CD4-positive, alpha-beta memory T cell (primary cell): ENCODE data around the gene TET1. TPM values are rescaled to one million over a fixed set of nuclear protein-coding genes. Genes with fewer than 3 reads are reported as not detected.

Experiments
- CTCF ChIA-PET: fragments of 350-600 bp; sonication (Branson Sonifier 250); formaldehyde crosslinking; loops from one replicate; lab custom pipeline; 2021; ENCODE audit warnings: inconsistent platforms; ENCODE audit not compliant: partially characterized antibody; lab: Charles Lee
- POLR2A ChIA-PET: fragments of 350-600 bp; sonication (Branson Sonifier 250); formaldehyde crosslinking; loops from one replicate; lab custom pipeline; 2021; ENCODE audit not compliant: partially characterized antibody; lab: Charles Lee
- DNase-seq, 5 donors: peaks; one replicate each; pipeline versions ENCODE4 v3.0.0 to v3.0.0-alpha.2; 2020 to 2022; ENCODE audit warnings: mixed read lengths in 1 of 5
- H3K27ac ChIP-seq: one replicate; pipeline ENCODE4 v1.7.0; 2013; ENCODE audit warnings: low read depth, low read length
- H3K27me3 ChIP-seq: 2 replicates; pipeline ENCODE4 v1.7.0; 2013; ENCODE audit warnings: mild to moderate bottlenecking, low read length, moderate library complexity; ENCODE audit not compliant: insufficient read depth
- H3K36me3 ChIP-seq: 2 replicates; pipeline ENCODE4 v1.7.0; 2013; ENCODE audit warnings: mild to moderate bottlenecking, low read length, moderate library complexity; ENCODE audit not compliant: insufficient read depth
- H3K4me1 ChIP-seq: 2 replicates; pipeline ENCODE4 v1.7.0; 2013; ENCODE audit warnings: mild to moderate bottlenecking, low read length, moderate library complexity; ENCODE audit not compliant: insufficient read depth
- H3K4me3 ChIP-seq, 2 donors: one replicate each; pipeline ENCODE4 v1.7.0; 2013; ENCODE audit warnings: low read length in 2 of 2, mild to moderate bottlenecking in 1 of 2
- H3K9me3 ChIP-seq, 2 donors: one replicate each; pipeline ENCODE4 v1.7.0; 2013; ENCODE audit warnings: low read length in 2 of 2, control low read depth in 1 of 2; ENCODE audit not compliant: control insufficient read depth in 1 of 2
- H3K27ac Mint-ChIP-seq, 7 donors: one replicate each; pipeline ENCODE4 v1.8.0; 2020 to 2021; ENCODE audit warnings: mixed read lengths in 7 of 7, mild to moderate bottlenecking in 6 of 7, inconsistent platforms in 3 of 7, moderate library complexity in 3 of 7
- H3K27me3 Mint-ChIP-seq, 2 donors: one replicate each; pipeline ENCODE4 v1.8.0; 2020 to 2021; ENCODE audit warnings: mixed read lengths in 2 of 2
- H3K36me3 Mint-ChIP-seq, 2 donors: one replicate each; pipeline ENCODE4 v1.8.0; 2020 to 2021; ENCODE audit warnings: mixed read lengths in 2 of 2, inconsistent platforms in 1 of 2, mild to moderate bottlenecking in 1 of 2
- H3K4me1 Mint-ChIP-seq, 4 donors: one replicate each; pipeline ENCODE4 v1.8.0; 2020 to 2021; ENCODE audit warnings: mixed read lengths in 4 of 4, mild to moderate bottlenecking in 1 of 4
- H3K4me3 Mint-ChIP-seq, 8 donors: one replicate each; pipeline ENCODE4 v1.8.0; 2020 to 2021; ENCODE audit warnings: mixed read lengths in 8 of 8, mild to moderate bottlenecking in 7 of 8, moderate library complexity in 6 of 8, inconsistent platforms in 3 of 8
- H3K9me3 Mint-ChIP-seq, 8 donors: one replicate each; pipeline ENCODE4 v1.8.0; 2020 to 2021; ENCODE audit warnings: mixed read lengths in 8 of 8, mild to moderate bottlenecking in 5 of 8, inconsistent platforms in 3 of 8, moderate library complexity in 1 of 8
- intact Hi-C: fragments of 100-400 bp; cut with micrococcal nuclease; formaldehyde crosslinking; loops from one replicate; pipeline ENCODE4 v1.15.1; 2023
- polyA plus RNA-seq, 2 donors: library from polyadenylated mRNA; unstranded; fragments of 300-500 nt; fragmentation: Illumina TruSeq; gene quantifications; one replicate each; pipeline ENCODE4 v1.2.3, GENCODE V29; 2021
- total RNA-seq, 2 experiments: library from RNA; stranded (reverse); gene quantifications; one replicate each; pipeline ENCODE4 v1.2.3, GENCODE V29; 2021

The TET1 gene
- total and polyA plus RNA-seq, 4 experiments from 2014 or later, result 0.71 to 1.5 (median 1.2) TPM

- ChIA-PET CTCF (no interaction called here), POLR2A (no interaction called here)
- intact Hi-C loops, result no loop called here
- H3K36me3 Mint-ChIP-seq, result no peaks in the 10 kb centered on the region
- H3K4me3 Mint-ChIP-seq, result no peak overlapping the region
- H3K9me3 Mint-ChIP-seq, result no peaks in the 10 kb centered on the region
- H3K4me1 Mint-ChIP-seq, result peaks cover 11 to 25% (median 16%) of the 10 kb centered on the region in 4 donors
- Histone ChIP-seq H3K9me3 (no peaks in the 10 kb centered on the region), H3K27ac (no peak overlapping the region), H3K27me3 (peaks cover 13% of the 10 kb centered on the region), H3K36me3 (no peaks in the 10 kb centered on the region), H3K4me1 (peaks cover 21% of the 10 kb centered on the region), H3K4me3 (no peak overlapping the region)
- no peak for DNase-seq
- H3K27me3 Mint-ChIP-seq, result peaks cover 31 to 35% of the 10 kb centered on the region in 2 donors
- H3K27ac Mint-ChIP-seq, result no peak overlapping the region
Measured at GRCh38 chr10:68565658-68566057, 5.5 kb downstream of the TET1 start.

DNA sequence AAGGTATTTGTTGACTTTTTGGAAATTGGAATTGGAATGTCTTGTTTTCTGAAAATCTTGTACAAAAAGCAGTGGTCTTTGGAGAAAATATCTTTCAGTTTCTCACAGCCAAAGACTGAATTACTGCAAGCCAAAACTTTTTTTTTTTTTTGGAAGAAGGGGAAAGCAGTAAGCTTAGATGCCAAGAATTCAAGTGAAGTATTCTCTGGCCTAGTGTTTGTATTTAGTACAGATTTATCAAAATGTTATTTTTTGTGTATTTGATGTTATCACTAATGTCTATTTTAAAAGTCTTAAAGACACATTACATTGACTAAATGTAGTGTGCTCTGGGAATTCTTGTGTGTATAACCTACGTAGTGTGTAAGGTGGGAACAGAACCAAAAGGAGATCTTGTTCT, 6.2 kb downstream of the TET1 start:
- H3K9me3 Mint-ChIP-seq, result no peaks in the 10 kb centered on the region
- no peak overlapping the region for H3K27ac ChIP-seq
- H3K4me1 ChIP-seq, result peaks cover 15% of the 10 kb centered on the region
- no peak overlapping the region for H3K27ac Mint-ChIP-seq
- POLR2A ChIA-PET, result no interaction called here
- no peak overlapping the region for H3K4me3 ChIP-seq
- peaks cover 10% of the 10 kb centered on the region for H3K27me3 ChIP-seq
- H3K36me3 Mint-ChIP-seq, result no peaks in the 10 kb centered on the region
- H3K9me3 ChIP-seq, result no peaks in the 10 kb centered on the region
- no peaks in the 10 kb centered on the region for H3K36me3 ChIP-seq
- peaks cover 8 to 21% (median 13%) of the 10 kb centered on the region in 4 donors for H3K4me1 Mint-ChIP-seq
- DNase-seq, result no peak
- CTCF ChIA-PET, result no interaction called here
- intact Hi-C loops, result no loop called here
- peaks cover 27 to 32% of the 10 kb centered on the region in 2 donors for H3K27me3 Mint-ChIP-seq
- H3K4me3 Mint-ChIP-seq, result no peak overlapping the region

DNA sequence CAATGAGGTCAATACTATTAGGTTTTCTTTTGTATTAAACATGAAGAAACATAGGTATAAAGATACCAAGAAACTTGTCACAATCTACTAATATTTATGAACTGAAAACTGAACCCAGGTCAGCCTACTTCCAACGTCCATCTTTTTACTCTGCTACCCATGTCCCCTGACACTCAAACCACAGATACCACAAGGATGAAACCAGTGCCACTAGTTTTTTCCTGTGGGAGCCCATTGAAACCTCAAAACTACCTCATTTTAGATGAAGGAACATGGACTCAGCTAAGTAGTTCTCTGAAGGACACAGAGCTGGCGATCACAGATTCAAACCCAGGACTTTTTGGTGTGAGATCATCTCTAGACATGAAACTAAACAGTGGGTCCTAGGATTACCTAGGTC, 6.8 kb downstream of the TET1 start:
- no peak overlapping the region for H3K27ac ChIP-seq
- peak overlapping the region in 1 of 7 donors; percentile 44 for H3K27ac Mint-ChIP-seq
- H3K36me3 ChIP-seq, result no peaks in the 10 kb centered on the region
- peaks cover 5 to 16% (median 9%) of the 10 kb centered on the region in 4 donors for H3K4me1 Mint-ChIP-seq
- no peak overlapping the region for H3K4me3 ChIP-seq
- ChIA-PET POLR2A (no interaction called here), CTCF (no interaction called here)
- H3K9me3 ChIP-seq, result no peaks in the 10 kb centered on the region
- peaks cover 5% of the 10 kb centered on the region for H3K27me3 ChIP-seq
- peaks cover 11% of the 10 kb centered on the region for H3K4me1 ChIP-seq
- H3K9me3 Mint-ChIP-seq, result no peaks in the 10 kb centered on the region
- no peak for DNase-seq
- H3K36me3 Mint-ChIP-seq, result no peaks in the 10 kb centered on the region
- H3K4me3 Mint-ChIP-seq, result no peak overlapping the region
- H3K27me3 Mint-ChIP-seq, result peaks cover 23 to 29% of the 10 kb centered on the region in 2 donors
- intact Hi-C loops, result no loop called here

DNA sequence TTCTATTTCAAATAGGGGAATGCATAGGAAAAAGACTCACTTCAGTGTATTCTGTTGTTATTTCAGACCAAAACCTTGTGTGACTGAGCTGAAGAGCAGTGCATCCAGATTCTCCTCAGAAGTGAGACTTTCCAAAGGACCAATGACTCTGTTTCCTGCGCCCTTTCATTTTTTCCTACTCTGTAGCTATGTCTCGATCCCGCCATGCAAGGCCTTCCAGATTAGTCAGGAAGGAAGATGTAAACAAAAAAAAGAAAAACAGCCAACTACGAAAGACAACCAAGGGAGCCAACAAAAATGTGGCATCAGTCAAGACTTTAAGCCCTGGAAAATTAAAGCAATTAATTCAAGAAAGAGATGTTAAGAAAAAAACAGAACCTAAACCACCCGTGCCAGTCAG, 12.0 kb downstream of the TET1 start:
- Histone ChIP-seq H3K9me3 (no peaks in the 10 kb centered on the region), H3K27ac (no peak overlapping the region), H3K4me3 (no peak overlapping the region), H3K4me1 (peaks cover 8% of the 10 kb centered on the region), H3K36me3 (no peaks in the 10 kb centered on the region), H3K27me3 (no peaks in the 10 kb centered on the region)
- Mint-ChIP-seq H3K36me3 (no peaks in the 10 kb centered on the region), H3K27me3 (peaks cover 1 to 5% of the 10 kb centered on the region in 2 donors), H3K4me1 (peaks cover 3 to 16% (median 11%) of the 10 kb centered on the region in 4 donors), H3K9me3 (no peaks in the 10 kb centered on the region), H3K27ac (no peak overlapping the region), H3K4me3 (peak overlapping the region in 1 of 8 donors; percentile 13)
- DNase-seq, result no peak
- ChIA-PET CTCF (interaction anchor here (0.7 kb wide), 1 partner anchor 22 kb away, joined by 3 read pairs; no protein-coding TSS in a partner anchor), POLR2A (no interaction called here)
- intact Hi-C loops, result no loop called here

GRCh38 chr10:68574051-68574450, 13.9 kb downstream of the TET1 start:
- Histone ChIP-seq H3K36me3 (no peaks in the 10 kb centered on the region), H3K4me3 (no peak overlapping the region), H3K27ac (no peak overlapping the region), H3K27me3 (no peaks in the 10 kb centered on the region), H3K9me3 (no peaks in the 10 kb centered on the region), H3K4me1 (peaks cover 8% of the 10 kb centered on the region)
- Mint-ChIP-seq H3K27me3 (peaks cover 1 to 3% of the 10 kb centered on the region in 2 donors), H3K36me3 (no peaks in the 10 kb centered on the region), H3K4me3 (no peak overlapping the region), H3K4me1 (peaks cover 3 to 16% (median 11%) of the 10 kb centered on the region in 4 donors), H3K27ac (peak overlapping the region in 1 of 7 donors; percentile 19), H3K9me3 (no peaks in the 10 kb centered on the region)
- DNase-seq, result no peak
- intact Hi-C loops, result no loop called here
- POLR2A ChIA-PET, result no interaction called here
- CTCF ChIA-PET, result interaction anchor here (1.3 kb wide), 1 partner anchor 12 kb away, joined by 3 read pairs; no protein-coding TSS in a partner anchor

DNA sequence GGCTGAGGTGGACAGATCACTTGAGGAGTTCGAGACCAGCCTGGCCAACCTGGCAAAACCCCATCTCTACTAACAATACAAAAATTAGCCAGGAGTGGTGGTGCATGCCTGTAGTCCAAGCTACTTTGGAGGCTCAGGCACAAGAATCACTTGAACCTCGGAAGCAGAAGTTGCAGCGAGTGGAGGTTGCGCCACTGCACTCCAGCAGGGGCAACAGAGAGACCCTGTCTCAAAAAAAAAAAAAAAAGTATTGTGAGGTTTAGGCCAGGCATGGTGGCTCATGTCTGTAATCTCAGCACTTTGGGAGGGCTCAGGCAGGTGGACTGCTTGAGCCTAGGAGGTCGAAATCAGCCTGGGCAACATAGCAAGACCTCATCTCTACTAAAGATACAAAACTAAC, 16.0 kb downstream of the TET1 start:
- Histone ChIP-seq H3K27ac (no peak overlapping the region), H3K27me3 (no peaks in the 10 kb centered on the region), H3K36me3 (no peaks in the 10 kb centered on the region), H3K9me3 (no peaks in the 10 kb centered on the region), H3K4me3 (no peak overlapping the region), H3K4me1 (peaks cover 8% of the 10 kb centered on the region)
- no peak for DNase-seq
- Mint-ChIP-seq H3K36me3 (no peaks in the 10 kb centered on the region), H3K4me1 (peaks cover 3 to 16% (median 11%) of the 10 kb centered on the region in 4 donors), H3K27me3 (peaks cover 0 to 3% of the 10 kb centered on the region in 2 donors), H3K4me3 (no peak overlapping the region), H3K9me3 (no peaks in the 10 kb centered on the region), H3K27ac (no peak overlapping the region)
- intact Hi-C loops, result no loop called here
- CTCF ChIA-PET, result interaction anchor here (0.7 kb wide), 1 partner anchor 135 kb away, joined by 3 read pairs; no protein-coding TSS in a partner anchor
- POLR2A ChIA-PET, result no interaction called here

DNA sequence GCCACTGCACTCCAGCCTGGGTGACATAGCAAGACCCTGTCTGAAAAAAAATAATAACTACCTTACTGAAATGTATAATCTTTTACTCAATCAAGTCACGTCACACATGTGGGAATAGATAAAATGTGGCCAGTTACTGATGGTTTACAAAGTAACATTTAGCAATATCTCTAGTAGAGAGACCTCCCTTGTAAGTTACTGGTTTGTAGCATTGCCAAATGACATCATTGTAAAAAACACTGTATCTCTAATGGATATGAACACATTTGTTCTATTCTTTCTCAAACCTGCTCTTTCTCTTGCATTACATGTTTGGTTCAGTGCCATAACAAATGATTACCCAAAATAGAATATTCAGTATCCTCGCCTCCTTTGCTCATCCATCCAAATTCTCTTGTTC, 18.8 kb downstream of the TET1 start:
- ChIA-PET POLR2A (no interaction called here), CTCF (interaction anchor here (0.8 kb wide), 1 partner anchor 31 kb away, joined by 3 read pairs; no protein-coding TSS in a partner anchor)
- H3K4me1 Mint-ChIP-seq, result peaks cover 0 to 1% (median under 1%) of the 10 kb centered on the region in 4 donors
- DNase-seq, result no peak
- Histone ChIP-seq H3K27me3 (no peaks in the 10 kb centered on the region), H3K27ac (no peak overlapping the region), H3K9me3 (no peaks in the 10 kb centered on the region), H3K36me3 (no peaks in the 10 kb centered on the region), H3K4me1 (no peaks in the 10 kb centered on the region), H3K4me3 (no peak overlapping the region)
- H3K4me3 Mint-ChIP-seq, result no peak overlapping the region
- no peaks in the 10 kb centered on the region for H3K36me3 Mint-ChIP-seq
- no peaks in the 10 kb centered on the region for H3K27me3 Mint-ChIP-seq
- H3K9me3 Mint-ChIP-seq, result no peaks in the 10 kb centered on the region
- intact Hi-C loops, result no loop called here
- no peak overlapping the region for H3K27ac Mint-ChIP-seq
